ENCODE results near the gene BATF3. TPM values are rescaled to one million over a fixed set of nuclear protein-coding genes. Genes with fewer than 3 reads are reported as not detected.

The BATF3 gene
- 0.43 and 2.1 TPM in 2 replicates for total RNA-seq

GRCh38 chr1:212699625-212700222, at the start of gene BATF3:
Gene BATF3, minus strand, starts transcription at chr1:212699840. Its CDS starts 78 bp downstream, at chr1:212699762.

Other genes with a start within 250 kb of the BATF3 start
- 1.5 and 2.6 TPM in 2 replicates for gene ATF3, start 91.1 kb downstream of the BATF3 start, total RNA-seq
- gene NSL1, start 91.9 kb upstream of the BATF3 start, total RNA-seq, result 22.4 and 22.7 TPM in 2 replicates
- gene TATDN3, start 92.1 kb upstream of the BATF3 start, total RNA-seq, result 9.9 and 11.9 TPM in 2 replicates
- gene SPATA45, start 147.8 kb upstream of the BATF3 start, total RNA-seq, result not detected in 2 replicates
- gene FLVCR1, start 158.4 kb upstream of the BATF3 start, total RNA-seq, result 1.8 and 3.8 TPM in 2 replicates